H9 (cell line): ENCODE data around the gene TNFAIP8L1. TPM values are rescaled to one million over a fixed set of nuclear protein-coding genes. Genes with fewer than 3 reads are reported as not detected.

ENCODE experiments used
- DNase-seq: peaks from one replicate; pipeline ENCODE4 v3.0.0-alpha.2; 2017
- H2AFZ ChIP-seq: one replicate; pipeline ENCODE4 v1.6.1; 2013; ENCODE audit warnings: mild to moderate bottlenecking, low read length, control low read depth, moderate library complexity
- H2AK5ac ChIP-seq: 2 replicates; pipeline ENCODE4 v1.6.1; 2013; ENCODE audit warnings: low read length, control low read depth, mixed read lengths; ENCODE audit not compliant: insufficient read length
- H2BK120ac ChIP-seq: one replicate; pipeline ENCODE4 v1.6.1; 2013; ENCODE audit warnings: low read depth, mild to moderate bottlenecking, low read length, control low read depth, inconsistent platforms; ENCODE audit not compliant: poor library complexity, severe bottlenecking
- H2BK12ac ChIP-seq: 2 replicates; pipeline ENCODE4 v1.6.1; 2013; ENCODE audit warnings: low read length, control low read depth, mixed read lengths, low read depth; ENCODE audit not compliant: insufficient read length
- H2BK15ac ChIP-seq: 2 replicates; pipeline ENCODE4 v1.6.1; 2013; ENCODE audit warnings: low read depth, low read length, control low read depth
- H2BK20ac ChIP-seq: one replicate; pipeline ENCODE4 v1.6.1; 2013; ENCODE audit warnings: low read depth, mild to moderate bottlenecking, low read length, control low read depth, inconsistent platforms; ENCODE audit not compliant: poor library complexity, severe bottlenecking
- H2BK5ac ChIP-seq: 2 replicates; pipeline ENCODE4 v1.6.1; 2013; ENCODE audit warnings: low read length, control low read depth, mixed read lengths; ENCODE audit not compliant: insufficient read length
- H3K14ac ChIP-seq: 2 replicates; pipeline ENCODE4 v1.6.1; 2013; ENCODE audit warnings: low read length, control low read depth; ENCODE audit not compliant: insufficient read depth
- H3K18ac ChIP-seq: 2 replicates; pipeline ENCODE4 v1.6.1; 2013; ENCODE audit warnings: low read depth, mild to moderate bottlenecking, mixed read lengths, low read length, control low read depth; ENCODE audit not compliant: insufficient read length
- H3K23ac ChIP-seq: 2 replicates; pipeline ENCODE4 v1.6.1; 2013; ENCODE audit warnings: low read length, control low read depth, mixed read lengths, low read depth; ENCODE audit not compliant: insufficient read length
- H3K23me2 ChIP-seq: 2 replicates; pipeline ENCODE4 v1.6.1; 2013; ENCODE audit warnings: low read depth, mild to moderate bottlenecking, mixed read lengths, low read length, control low read depth; ENCODE audit not compliant: insufficient read length, poor library complexity, severe bottlenecking
- H3K27ac ChIP-seq: 2 replicates; pipeline ENCODE4 v1.5.1; 2013; ENCODE audit warnings: low read length, control low read depth, mixed read lengths, low read depth; ENCODE audit not compliant: insufficient read length
- H3K27me3 ChIP-seq: 2 replicates; pipeline ENCODE4 v1.6.1; 2013; ENCODE audit warnings: low read length, control low read depth, inconsistent platforms; ENCODE audit not compliant: insufficient read depth
- H3K4ac ChIP-seq: 2 replicates; pipeline ENCODE4 v1.6.1; 2013; ENCODE audit warnings: low read depth, mild to moderate bottlenecking, control low read depth, inconsistent platforms, low read length, moderate library complexity
- H3K4me1 ChIP-seq: 2 replicates; pipeline ENCODE4 v1.6.1; 2013; ENCODE audit warnings: low read length, control low read depth, inconsistent platforms; ENCODE audit not compliant: insufficient read depth
- H3K4me2 ChIP-seq: 2 replicates; pipeline ENCODE4 v1.6.1; 2013; ENCODE audit warnings: low read length, control low read depth, mixed read lengths; ENCODE audit not compliant: insufficient read length, insufficient read depth
- H3K56ac ChIP-seq: 2 replicates; pipeline ENCODE4 v1.6.1; 2013; ENCODE audit warnings: low read depth, mild to moderate bottlenecking, mixed read lengths, low read length, control low read depth; ENCODE audit not compliant: insufficient read length
- H3K79me1 ChIP-seq: 2 replicates; pipeline ENCODE4 v1.6.1; 2013; ENCODE audit warnings: low read depth, mild to moderate bottlenecking, moderate library complexity, low read length, control low read depth, inconsistent platforms; ENCODE audit not compliant: insufficient read depth, poor library complexity, severe bottlenecking
- H3K79me2 ChIP-seq: 2 replicates; pipeline ENCODE4 v1.6.1; 2013; ENCODE audit warnings: low read length, control low read depth, inconsistent platforms; ENCODE audit not compliant: insufficient read depth
- H3K9ac ChIP-seq: 2 replicates; pipeline ENCODE4 v1.6.1; 2013; ENCODE audit warnings: low read length, control low read depth, mixed read lengths; ENCODE audit not compliant: insufficient read length; ENCODE audit errors: extremely low read depth
- H3K9me3 ChIP-seq: one replicate; pipeline ENCODE4 v1.6.1; 2013; ENCODE audit warnings: low read depth, low read length, inconsistent platforms; ENCODE audit not compliant: control insufficient read depth
- H3T11ph ChIP-seq: one replicate; pipeline ENCODE4 v1.6.1; 2013; ENCODE audit warnings: mild to moderate bottlenecking, low read length, control low read depth, inconsistent platforms
- H4K20me1 ChIP-seq: one replicate; pipeline ENCODE4 v1.6.1; 2013; ENCODE audit not compliant: control insufficient read depth, insufficient read length, insufficient read depth
- H4K5ac ChIP-seq: 2 replicates; pipeline ENCODE4 v1.6.1; 2013; ENCODE audit warnings: low read depth, mild to moderate bottlenecking, mixed read lengths, low read length, control low read depth; ENCODE audit not compliant: insufficient read length
- H4K8ac ChIP-seq: replicated peaks from 2 replicates; pipeline ENCODE4 v1.6.1; 2013; ENCODE audit warnings: low read length, control low read depth, mixed read lengths, low read depth; ENCODE audit not compliant: insufficient read length
- H4K91ac ChIP-seq: 2 replicates; pipeline ENCODE4 v1.6.1; 2013; ENCODE audit warnings: low read depth, mild to moderate bottlenecking, moderate library complexity, mixed read lengths, low read length, control low read depth; ENCODE audit not compliant: insufficient read length
- H3K27ac Mint-ChIP-seq, 3 experiments: 2 replicates in 2 of 3; 3 replicates in 1 of 3; pipeline ENCODE4 v1.8.0; 2020 to 2021; ENCODE audit warnings: mixed read lengths in 3 of 3, mild to moderate bottlenecking in 1 of 3, moderate library complexity in 1 of 3
- H3K27me3 Mint-ChIP-seq: 2 replicates; pipeline ENCODE4 v1.8.0; 2021; ENCODE audit warnings: low read depth, mild to moderate bottlenecking, moderate library complexity, mixed read lengths
- H3K36me3 Mint-ChIP-seq, 3 experiments: 2 replicates in 2 of 3; 3 replicates in 1 of 3; pipeline ENCODE4 v1.8.0; 2020 to 2021; ENCODE audit warnings: low read depth in 3 of 3, mixed read lengths in 3 of 3; ENCODE audit not compliant: insufficient read depth in 1 of 3
- H3K4me1 Mint-ChIP-seq, 2 experiments: 2 replicates each; pipeline ENCODE4 v1.8.0; 2020; ENCODE audit warnings: mixed read lengths in 2 of 2
- H3K4me3 Mint-ChIP-seq, 2 experiments: 2 replicates in 1 of 2; 3 replicates in 1 of 2; pipeline ENCODE4 v1.8.0; 2020 to 2021; ENCODE audit warnings: mild to moderate bottlenecking in 2 of 2, mixed read lengths in 2 of 2, moderate library complexity in 1 of 2
- H3K9me3 Mint-ChIP-seq, 2 experiments: 2 replicates in 1 of 2; 3 replicates in 1 of 2; pipeline ENCODE4 v1.8.0; 2020; ENCODE audit warnings: mild to moderate bottlenecking in 2 of 2, mixed read lengths in 2 of 2, moderate library complexity in 1 of 2
- WGBS: extraction: QIAGEN DNeasy Blood & Tissue Kit; methylation state at CpG from one replicate; pipeline ENCODE4 v1.1.7; 2013; ENCODE audit warnings: missing lambda C conversion rate, low lambda C conversion rate, mixed read lengths; ENCODE audit not compliant: insufficient read length; ENCODE audit errors: extremely low coverage; 5-methylcytosine and 5-hydroxymethylcytosine counted together
- total RNA-seq: library from RNA; stranded (reverse); gene quantifications from 2 replicates; pipeline ENCODE4 v1.2.1, GENCODE V29; 2021
- TF ChIP-seq, protein P1 (sequence below): fragments of 200-600 bp; sonication (generic); conservative IDR thresholded peaks from 3 replicates; pipeline ENCODE4 v1.8.0; 2021; ENCODE audit warnings: antibody characterized with exemption, mild to moderate bottlenecking

The TNFAIP8L1 gene
- total RNA-seq, 1 experiment from 2014 or later: 4.2 TPM

DNA sequence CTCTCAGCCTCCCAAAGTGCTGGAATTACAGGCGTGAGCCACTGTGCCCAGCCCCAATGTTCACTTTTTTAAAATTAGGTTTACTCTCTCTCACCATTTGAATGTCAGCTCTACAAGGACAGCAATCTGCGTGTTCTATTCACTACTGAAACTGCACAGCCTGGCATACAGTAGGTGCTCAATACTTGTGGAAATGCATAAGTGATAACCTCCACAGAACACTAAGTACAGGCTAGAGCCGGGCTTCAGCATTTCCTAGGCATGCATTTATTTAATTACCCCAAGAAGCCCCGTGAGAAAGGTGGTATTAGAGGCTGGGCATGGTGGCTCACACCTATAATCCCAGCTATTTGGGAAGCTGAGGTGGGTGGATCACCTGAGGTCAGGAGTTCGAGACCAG, 33.1 kb upstream of the TNFAIP8L1 start:
- Histone ChIP-seq H3K9me3 (no peaks in the 10 kb centered on the region), H4K8ac (no peak overlapping the region), H3K4me2 (no peak overlapping the region), H3K14ac (no peak overlapping the region), H3K4me1 (no peaks in the 10 kb centered on the region), H3T11ph (no peak overlapping the region), H2BK20ac (no peak overlapping the region), H3K79me2 (no peaks in the 10 kb centered on the region), H4K91ac (no peak overlapping the region), H3K4ac (no peak overlapping the region), H3K9ac (no peak overlapping the region), H2BK15ac (no peak overlapping the region), H3K27me3 (no peaks in the 10 kb centered on the region), H2BK12ac (no peak overlapping the region), H3K56ac (no peak overlapping the region), H3K23me2 (peaks cover 6% of the 10 kb centered on the region), H4K20me1 (no peaks in the 10 kb centered on the region), H3K79me1 (no peaks in the 10 kb centered on the region), H2BK120ac (no peak overlapping the region), H3K23ac (no peak overlapping the region), H2BK5ac (no peak overlapping the region), H2AK5ac (no peak overlapping the region), H4K5ac (no peak overlapping the region), H3K27ac (no peak overlapping the region), H2AFZ (no peak overlapping the region), H3K18ac (no peak overlapping the region)
- no peaks in the 10 kb centered on the region; a peak in 2 of 5 replicates for H3K9me3 Mint-ChIP-seq
- no peaks in the 10 kb centered on the region for H3K36me3 Mint-ChIP-seq
- TF ChIP-seq, protein P1, sequence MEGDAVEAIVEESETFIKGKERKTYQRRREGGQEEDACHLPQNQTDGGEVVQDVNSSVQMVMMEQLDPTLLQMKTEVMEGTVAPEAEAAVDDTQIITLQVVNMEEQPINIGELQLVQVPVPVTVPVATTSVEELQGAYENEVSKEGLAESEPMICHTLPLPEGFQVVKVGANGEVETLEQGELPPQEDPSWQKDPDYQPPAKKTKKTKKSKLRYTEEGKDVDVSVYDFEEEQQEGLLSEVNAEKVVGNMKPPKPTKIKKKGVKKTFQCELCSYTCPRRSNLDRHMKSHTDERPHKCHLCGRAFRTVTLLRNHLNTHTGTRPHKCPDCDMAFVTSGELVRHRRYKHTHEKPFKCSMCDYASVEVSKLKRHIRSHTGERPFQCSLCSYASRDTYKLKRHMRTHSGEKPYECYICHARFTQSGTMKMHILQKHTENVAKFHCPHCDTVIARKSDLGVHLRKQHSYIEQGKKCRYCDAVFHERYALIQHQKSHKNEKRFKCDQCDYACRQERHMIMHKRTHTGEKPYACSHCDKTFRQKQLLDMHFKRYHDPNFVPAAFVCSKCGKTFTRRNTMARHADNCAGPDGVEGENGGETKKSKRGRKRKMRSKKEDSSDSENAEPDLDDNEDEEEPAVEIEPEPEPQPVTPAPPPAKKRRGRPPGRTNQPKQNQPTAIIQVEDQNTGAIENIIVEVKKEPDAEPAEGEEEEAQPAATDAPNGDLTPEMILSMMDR: no peak
- no CpG with 5 or more reads among the region's 5 CpGs for WGBS
- no peak for DNase-seq
- H3K27ac Mint-ChIP-seq: no peak overlapping the region; a peak in 1 of 7 replicates
- no peak overlapping the region for H3K4me3 Mint-ChIP-seq
- peaks cover 12 to 17% of the 10 kb centered on the region in 2 experiments for H3K4me1 Mint-ChIP-seq
- peaks cover 26% of the 10 kb centered on the region for H3K27me3 Mint-ChIP-seq
